ENCODE results near the gene FGF1.

FGF1 gene

GRCh38 chr5:142685418-142686209 is at the start of gene FGF1:
Gene FGF1 (minus strand): TSS chr5:142686090. CDS start chr5:142614127, 71,963 bp downstream.
- TF ChIP-seq CSRNP3 (CRISPR knock-in tag; IDR thresholded peaks at IDR 0.05) (no peak), GLIS3 (CRISPR knock-in tag; IDR thresholded peaks at IDR 0.05) (no peak), ESRRG (CRISPR knock-in tag; IDR thresholded peaks at IDR 0.05) (no peak), ARNTL (CRISPR knock-in tag; IDR thresholded peaks at IDR 0.05; ENCODE audit: borderline replicate concordance, low read depth) (no peak), PPARA (CRISPR knock-in tag; IDR thresholded peaks at IDR 0.05; ENCODE audit: borderline replicate concordance) (no peak), TCF4 (CRISPR knock-in tag; IDR thresholded peaks at IDR 0.05; ENCODE audit: borderline replicate concordance) (no peak), CREB5 (CRISPR knock-in tag; IDR thresholded peaks at IDR 0.05; ENCODE audit: low read depth) (no peak), CSDC2 (CRISPR knock-in tag; IDR thresholded peaks at IDR 0.05) (no peak), TOX (CRISPR knock-in tag; IDR thresholded peaks at IDR 0.05; ENCODE audit: borderline replicate concordance) (no peak), ZFP3 (CRISPR knock-in tag; IDR thresholded peaks at IDR 0.05) (no peak), ZNF8 (CRISPR knock-in tag; IDR thresholded peaks at IDR 0.05) (no peak)
- ATAC-seq = peak; percentile 69

- no peak for TF ChIP-seq TCF4 (CRISPR knock-in tag; IDR thresholded peaks at IDR 0.05; ENCODE audit: borderline replicate concordance)
- TF ChIP-seq CSDC2 (CRISPR knock-in tag; IDR thresholded peaks at IDR 0.05) = no peak
- no peak for TF ChIP-seq PPARA (CRISPR knock-in tag; IDR thresholded peaks at IDR 0.05; ENCODE audit: borderline replicate concordance)
- TF ChIP-seq POU6F1 (CRISPR knock-in tag; IDR thresholded peaks at IDR 0.05; ENCODE audit: borderline replicate concordance, low read depth) = no peak
- TF ChIP-seq SNAI2 (CRISPR knock-in tag; IDR thresholded peaks at IDR 0.05) = no peak
- no peak for TF ChIP-seq ZNF8 (CRISPR knock-in tag; IDR thresholded peaks at IDR 0.05)
- TF ChIP-seq TSHZ2 (CRISPR knock-in tag; IDR thresholded peaks at IDR 0.05) = no peak
- TF ChIP-seq ZC3H10 (CRISPR knock-in tag; IDR thresholded peaks at IDR 0.05) = no peak
- TF ChIP-seq OSR1 (CRISPR knock-in tag; IDR thresholded peaks at IDR 0.05) = no peak
- TF ChIP-seq ARNTL (CRISPR knock-in tag; IDR thresholded peaks at IDR 0.05; ENCODE audit: borderline replicate concordance, low read depth) = no peak
- no peak for TF ChIP-seq ISL1 (CRISPR knock-in tag; IDR thresholded peaks at IDR 0.05)
- no peak for TF ChIP-seq ZNF565 (CRISPR knock-in tag; conservative IDR thresholded peaks at IDR 0.05; ENCODE audit: low read depth)
- TF ChIP-seq ESRRG (CRISPR knock-in tag; IDR thresholded peaks at IDR 0.05) = no peak
- no peak for ATAC-seq
These were observed 41.8 kb upstream of the FGF1 start for GRCh38 chr5:142727735-142728047.

- peak; percentile 23; the same call in 1 of the 2 replicates for TF ChIP-seq ZNF8 (CRISPR knock-in tag; IDR thresholded peaks at IDR 0.05)
- no peak for TF ChIP-seq ZFP30 (CRISPR knock-in tag; IDR thresholded peaks at IDR 0.05)
- ATAC-seq = peak; percentile 86
These were observed 40.4 kb upstream of the FGF1 start for GRCh38 chr5:142726188-142726731.
